ENCODE data around the gene BRAF. TPM values are rescaled to one million over a fixed set of nuclear protein-coding genes. Genes with fewer than 3 reads are reported as not detected.

BRAF gene
- total RNA-seq, 3 donors from 2014 or later (not counting 1 experiment from before 2014, with no cell fraction given) = 54.3 to 67.7 (median 64.1) TPM

DNA sequence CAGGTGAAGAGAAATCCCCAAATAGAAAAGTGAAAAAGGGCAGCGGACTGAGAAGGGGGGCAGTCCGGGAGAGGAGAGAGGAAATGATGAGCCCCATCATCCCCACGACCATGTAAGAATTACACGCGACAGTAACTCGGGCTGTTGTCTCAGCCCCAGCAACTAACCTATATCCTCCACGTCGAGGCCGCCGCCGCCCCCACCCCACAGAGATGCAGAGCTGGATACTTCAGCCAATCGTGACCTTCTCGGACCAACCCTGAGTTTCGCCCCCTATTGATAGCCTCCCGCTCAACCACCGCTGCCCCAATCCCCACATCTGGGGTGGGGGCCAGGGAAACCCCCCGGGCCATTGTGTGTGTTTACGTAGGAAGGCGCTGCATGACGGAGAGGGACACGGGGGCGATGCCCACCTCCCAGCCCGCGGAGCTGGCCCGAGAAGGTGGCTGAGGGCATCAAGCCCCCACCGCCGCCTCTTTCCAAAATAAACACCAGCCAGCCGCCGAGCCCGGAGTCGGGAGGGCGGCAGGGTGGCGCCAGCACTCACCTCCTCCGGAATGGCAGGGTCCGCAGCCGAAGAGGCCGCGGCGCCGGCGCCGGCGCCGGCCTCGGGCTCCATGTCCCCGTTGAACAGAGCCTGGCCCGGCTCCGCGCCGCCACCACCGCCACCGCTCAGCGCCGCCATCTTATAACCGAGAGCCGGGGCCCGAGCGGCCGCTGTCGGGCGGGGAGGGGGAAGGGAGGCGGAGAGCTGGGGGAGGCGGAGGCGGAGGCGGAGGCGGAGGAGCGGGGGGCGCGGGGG, 509 bp downstream of the BRAF start:
- Mint-ChIP-seq H3K27me3 (ENCODE audit: low read depth in 2 of 2) (peaks cover 2 to 4% of the 10 kb centered on the region in 2 donors), H3K36me3 (no peaks in the 10 kb centered on the region), H3K9me3 (no peaks in the 10 kb centered on the region), H3K4me3 (no peak overlapping the region), H3K27ac (no peak overlapping the region), H3K4me1 (peaks cover 16 to 17% of the 10 kb centered on the region in 2 donors)
- H3K27ac ChIP-seq (ENCODE audit: low read length) = peak overlapping the region; percentile 94
- ATAC-seq = peak; percentile 79 to 90 (median 79)
- H3K36me3 ChIP-seq (ENCODE audit: control insufficient read depth, insufficient read depth, low read length) = no peaks in the 10 kb centered on the region
- WGBS (ENCODE audit: insufficient coverage) = under 1% methylated on average over 67 of the region's 69 CpGs
- no peak for TF ChIP-seq CTCF (IDR thresholded peaks at IDR 0.05)
- DNase-seq = peak; percentile 86 to 92
- H3K9me3 ChIP-seq (ENCODE audit: control insufficient read depth, insufficient read depth, low read length) = no peaks in the 10 kb centered on the region
- intact Hi-C loops (cut with micrococcal nuclease) = loop anchor here (1.0 to 10.0 kb wide), 5 partner anchors 37 to 447 kb away; partner anchors contain the start of genes MKRN1 and NDUFB2
- H3K4me1 ChIP-seq (ENCODE audit: control insufficient read depth, insufficient read depth, low read length) = peaks cover 6% of the 10 kb centered on the region
- H3K27me3 ChIP-seq (ENCODE audit: control insufficient read depth, insufficient read depth, low read length) = no peaks in the 10 kb centered on the region
- peak overlapping the region; percentile 71 for H3K4me3 ChIP-seq (ENCODE audit: low read length)

DNA sequence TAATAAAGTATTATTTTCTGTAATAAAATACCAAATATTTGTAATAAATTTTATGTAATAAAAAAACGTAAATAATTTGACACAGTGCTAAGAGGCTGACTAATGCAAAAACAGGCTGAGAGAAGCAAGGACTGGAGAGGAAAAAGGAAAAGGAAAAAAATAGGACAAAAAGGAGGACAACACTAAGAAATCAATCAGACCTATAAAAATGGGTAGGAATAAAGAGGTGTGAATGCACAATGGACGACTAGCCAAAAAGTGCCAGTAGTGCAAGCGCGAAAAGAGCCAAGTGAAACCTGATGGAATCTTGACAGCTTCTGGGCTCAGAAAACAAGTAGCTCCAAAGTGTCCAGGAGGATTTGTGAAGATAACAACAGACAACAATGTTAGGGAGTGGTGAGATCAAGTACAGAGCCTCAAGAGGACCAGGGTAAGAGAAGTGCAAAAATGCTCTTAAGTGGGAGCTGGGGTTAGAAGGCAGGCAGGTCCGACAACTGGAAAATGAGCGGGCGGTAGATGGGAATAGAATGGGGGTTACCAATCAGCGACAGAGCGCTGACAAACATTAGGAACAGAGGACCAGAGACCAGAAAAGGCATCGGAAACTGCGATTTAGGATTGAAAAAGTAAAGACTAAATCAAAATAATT, 1.2 kb downstream of the BRAF start:
- H3K9me3 Mint-ChIP-seq = no peaks in the 10 kb centered on the region
- 16% methylated on average over 11 of the region's 11 CpGs for WGBS (ENCODE audit: insufficient coverage)

GRCh38 chr7:140922741-140923345, 1.9 kb downstream of the BRAF start:
- Histone ChIP-seq H3K9me3 (ENCODE audit: control insufficient read depth, insufficient read depth, low read length) (no peaks in the 10 kb centered on the region), H3K36me3 (ENCODE audit: control insufficient read depth, insufficient read depth, low read length) (no peaks in the 10 kb centered on the region), H3K4me1 (ENCODE audit: control insufficient read depth, insufficient read depth, low read length) (peaks cover 6% of the 10 kb centered on the region), H3K27me3 (ENCODE audit: control insufficient read depth, insufficient read depth, low read length) (no peaks in the 10 kb centered on the region), H3K4me3 (ENCODE audit: low read length) (no peak overlapping the region), H3K27ac (ENCODE audit: low read length) (no peak overlapping the region)
- DNase-seq (no peak), ATAC-seq (no peak)
- Mint-ChIP-seq H3K4me1 (peaks cover 19 to 21% of the 10 kb centered on the region in 2 donors), H3K27ac (no peak overlapping the region), H3K9me3 (no peaks in the 10 kb centered on the region), H3K27me3 (ENCODE audit: low read depth in 2 of 2) (no peaks in the 10 kb centered on the region), H3K4me3 (no peak overlapping the region), H3K36me3 (no peaks in the 10 kb centered on the region)
- TF ChIP-seq CTCF (IDR thresholded peaks at IDR 0.05) = no peak
- intact Hi-C loops (cut with micrococcal nuclease) = loop anchor here (5.0 to 10.0 kb wide), 3 partner anchors 36 to 446 kb away; partner anchors contain the start of genes MKRN1 and NDUFB2
- WGBS (ENCODE audit: insufficient coverage) = 36% methylated on average over 1 of the region's 2 CpGs

More for the DNA sequence above, 1.2 kb downstream of the BRAF start:
- Histone ChIP-seq H3K27ac (ENCODE audit: low read length) (peak overlapping the region; percentile 94), H3K4me1 (ENCODE audit: control insufficient read depth, insufficient read depth, low read length) (peaks cover 6% of the 10 kb centered on the region), H3K27me3 (ENCODE audit: control insufficient read depth, insufficient read depth, low read length) (no peaks in the 10 kb centered on the region), H3K4me3 (ENCODE audit: low read length) (peak overlapping the region; percentile 71), H3K9me3 (ENCODE audit: control insufficient read depth, insufficient read depth, low read length) (no peaks in the 10 kb centered on the region), H3K36me3 (ENCODE audit: control insufficient read depth, insufficient read depth, low read length) (no peaks in the 10 kb centered on the region)
- Mint-ChIP-seq H3K4me1 (peaks cover 16 to 17% of the 10 kb centered on the region in 2 donors), H3K27ac (no peak overlapping the region), H3K36me3 (no peaks in the 10 kb centered on the region), H3K27me3 (ENCODE audit: low read depth in 2 of 2) (peaks cover 0 to 4% of the 10 kb centered on the region in 2 donors), H3K4me3 (no peak overlapping the region)
- no peak for DNase-seq
- intact Hi-C loops (cut with micrococcal nuclease) = loop anchor here (1.0 to 10.0 kb wide), 5 partner anchors 36 to 446 kb away; partner anchors contain the start of genes MKRN1 and NDUFB2
- no peak for TF ChIP-seq CTCF (IDR thresholded peaks at IDR 0.05)
- ATAC-seq = peak in 1 of 3 donors; percentile 0
